Fibroblast of mammary gland (primary cell): ENCODE results near the gene MRPS16.

Experiments used
- DNase-seq: peaks from one replicate; pipeline ENCODE4 v3.0.0-alpha.2; 2010; ENCODE audit warnings: low read depth
- H3K4me3 ChIP-seq: 2 replicates; pipeline ENCODE4 v1.5.1; 2011; ENCODE audit warnings: low read depth, mild to moderate bottlenecking, low read length, moderate library complexity; ENCODE audit not compliant: control insufficient read depth
- TF ChIP-seq, protein P1 (sequence below): conservative IDR thresholded peaks from 2 replicates; pipeline ENCODE4 v1.5.1; 2011; ENCODE audit warnings: low read depth, low read length, inconsistent platforms; ENCODE audit not compliant: control insufficient read depth, insufficient read depth

MRPS16 gene

DNA sequence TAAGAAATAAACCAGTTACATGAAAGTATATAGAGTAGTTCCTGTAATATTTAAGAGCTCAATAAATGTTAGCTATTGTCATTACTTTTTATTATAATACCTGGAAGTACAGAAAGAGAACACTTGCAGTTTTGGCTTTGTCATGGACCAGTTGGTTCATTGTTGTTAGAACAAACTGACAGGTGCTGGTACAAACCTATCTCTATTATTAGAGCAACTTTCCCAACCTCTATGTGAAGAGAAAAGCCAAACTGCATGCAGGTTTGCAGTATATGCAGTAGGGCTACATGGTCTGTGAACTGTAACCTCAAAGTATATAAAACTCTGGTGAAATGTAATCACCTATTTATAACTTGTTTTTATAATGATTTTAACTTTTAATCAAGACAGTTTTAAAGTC, 25.8 kb downstream of the MRPS16 start:
- H3K4me3 ChIP-seq = no peak overlapping the region
- TF ChIP-seq, protein P1, sequence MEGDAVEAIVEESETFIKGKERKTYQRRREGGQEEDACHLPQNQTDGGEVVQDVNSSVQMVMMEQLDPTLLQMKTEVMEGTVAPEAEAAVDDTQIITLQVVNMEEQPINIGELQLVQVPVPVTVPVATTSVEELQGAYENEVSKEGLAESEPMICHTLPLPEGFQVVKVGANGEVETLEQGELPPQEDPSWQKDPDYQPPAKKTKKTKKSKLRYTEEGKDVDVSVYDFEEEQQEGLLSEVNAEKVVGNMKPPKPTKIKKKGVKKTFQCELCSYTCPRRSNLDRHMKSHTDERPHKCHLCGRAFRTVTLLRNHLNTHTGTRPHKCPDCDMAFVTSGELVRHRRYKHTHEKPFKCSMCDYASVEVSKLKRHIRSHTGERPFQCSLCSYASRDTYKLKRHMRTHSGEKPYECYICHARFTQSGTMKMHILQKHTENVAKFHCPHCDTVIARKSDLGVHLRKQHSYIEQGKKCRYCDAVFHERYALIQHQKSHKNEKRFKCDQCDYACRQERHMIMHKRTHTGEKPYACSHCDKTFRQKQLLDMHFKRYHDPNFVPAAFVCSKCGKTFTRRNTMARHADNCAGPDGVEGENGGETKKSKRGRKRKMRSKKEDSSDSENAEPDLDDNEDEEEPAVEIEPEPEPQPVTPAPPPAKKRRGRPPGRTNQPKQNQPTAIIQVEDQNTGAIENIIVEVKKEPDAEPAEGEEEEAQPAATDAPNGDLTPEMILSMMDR = no peak

DNA sequence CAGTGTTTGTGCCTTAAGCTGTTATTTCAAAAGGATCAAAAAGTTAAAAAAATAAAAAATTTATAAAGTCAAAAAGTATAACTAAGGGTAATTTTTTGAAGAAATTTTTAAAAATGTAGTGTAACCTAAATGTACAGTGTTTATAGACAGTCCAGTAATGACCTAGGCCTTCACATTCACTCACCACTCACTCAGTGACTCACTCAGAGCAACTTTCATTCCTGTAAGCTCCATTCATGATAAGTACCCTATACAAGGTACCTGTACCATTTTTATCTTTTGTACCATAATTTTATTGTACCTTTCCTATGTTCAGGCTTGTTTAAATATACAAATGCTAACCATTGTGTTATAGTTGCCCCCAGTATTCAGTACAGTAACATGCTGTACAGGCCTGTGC, 26.9 kb downstream of the MRPS16 start:
- no peak overlapping the region for H3K4me3 ChIP-seq
- DNase-seq = peak; percentile 25
- TF ChIP-seq, protein P1 = no peak

More for the DNA sequence above, 25.8 kb downstream of the MRPS16 start:
- DNase-seq = no peak

DNA sequence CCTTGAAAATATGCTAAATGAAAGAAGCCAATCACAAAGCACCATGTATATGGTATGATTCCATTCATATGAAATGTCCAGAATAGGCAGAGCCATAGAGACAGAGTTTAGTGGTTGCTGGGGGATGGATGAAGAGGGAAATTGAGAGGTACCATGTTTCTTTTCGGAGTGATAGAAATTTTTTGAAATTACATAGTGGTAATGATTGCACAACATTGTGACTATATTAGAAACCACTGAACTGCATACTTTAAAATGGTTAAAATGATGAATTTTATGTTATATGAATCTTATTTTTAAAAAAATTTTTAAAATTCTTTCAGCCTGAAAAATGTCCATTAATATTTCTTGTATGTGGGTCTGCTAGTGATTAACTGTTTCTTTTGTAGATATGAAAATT, 31.5 kb downstream of the MRPS16 start:
- no peak for DNase-seq
- no peak overlapping the region for H3K4me3 ChIP-seq
- TF ChIP-seq, protein P1 = no peak

DNA sequence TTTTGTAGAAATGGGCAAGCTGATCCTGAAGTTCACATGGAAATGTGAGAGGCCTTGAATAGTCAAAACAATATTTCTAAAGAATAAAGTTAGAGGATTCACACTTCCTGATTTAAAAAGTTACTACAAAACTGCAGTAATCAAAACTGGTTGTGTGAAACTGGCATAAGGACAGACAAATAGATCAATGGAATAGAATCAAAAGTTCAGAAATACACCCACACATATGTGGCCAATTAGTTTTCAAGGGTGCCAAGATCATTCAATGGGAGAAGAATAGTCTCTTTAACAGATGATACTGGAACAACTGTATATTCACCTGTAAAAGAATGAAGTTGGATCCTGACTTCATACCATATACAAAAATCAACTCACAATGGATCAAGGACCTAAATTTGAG, 33.1 kb downstream of the MRPS16 start:
- TF ChIP-seq, protein P1 = no peak
- H3K4me3 ChIP-seq = no peak overlapping the region
- DNase-seq = no peak

DNA sequence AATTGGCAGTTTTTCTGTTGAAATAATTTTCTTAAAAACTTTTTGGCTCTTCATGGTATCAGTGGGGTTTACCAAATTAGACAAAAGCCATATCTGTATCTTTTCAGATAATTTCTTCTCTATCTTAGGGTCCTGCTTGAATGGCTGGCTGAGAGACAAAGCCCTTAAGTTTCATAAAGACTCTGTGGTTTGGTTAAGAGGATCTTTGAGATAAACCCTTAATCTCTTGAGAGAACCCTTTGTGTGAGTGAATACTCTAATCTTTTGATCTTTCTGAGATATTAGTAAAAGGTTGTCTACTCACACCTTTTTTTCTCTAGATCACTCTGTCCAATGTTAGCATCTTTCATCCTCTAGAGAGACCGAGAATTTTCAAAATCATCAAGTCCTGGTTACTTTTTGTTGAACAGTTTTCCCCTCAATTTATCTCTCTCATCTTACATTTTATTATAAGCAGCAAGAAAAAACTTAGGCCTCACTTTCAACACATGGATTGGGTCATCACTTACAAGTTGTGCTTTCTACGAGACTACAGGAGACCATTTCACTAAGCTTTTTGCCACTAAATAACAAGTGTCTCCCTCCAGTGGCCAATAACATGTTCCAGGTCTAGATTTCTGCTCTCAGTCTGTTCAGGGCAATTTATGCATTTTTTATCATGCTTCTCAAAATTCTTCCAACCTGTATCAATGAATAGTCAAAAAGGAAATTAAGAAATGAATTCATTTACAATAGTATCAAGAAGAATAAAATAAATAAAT, 33.8 kb downstream of the MRPS16 start:
- DNase-seq = peak; percentile 39
- H3K4me3 ChIP-seq = no peak overlapping the region
- TF ChIP-seq, protein P1 = peak; percentile 49

DNA sequence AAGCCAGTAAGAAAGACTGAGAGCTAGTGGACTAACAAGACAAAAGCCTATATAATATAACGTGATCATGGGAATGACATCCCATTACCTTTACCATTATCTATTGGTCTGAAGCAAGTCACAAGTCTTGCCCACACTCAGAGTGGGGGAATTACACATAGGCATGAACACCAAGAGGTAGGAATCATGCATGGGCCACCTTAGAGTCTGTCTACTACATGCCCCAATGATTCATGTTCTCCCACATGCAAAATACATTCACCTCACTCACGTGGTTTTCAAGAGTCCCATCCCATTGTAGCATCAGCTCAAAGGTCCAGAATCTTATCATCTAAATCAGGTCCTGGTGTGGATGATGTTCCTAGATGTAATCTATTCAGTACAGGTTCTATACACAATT, 34.8 kb downstream of the MRPS16 start:
- DNase-seq = no peak
- H3K4me3 ChIP-seq = no peak overlapping the region
- TF ChIP-seq, protein P1 = no peak
